ENCODE measurements around the gene SLC37A1. TPM values are rescaled to one million over a fixed set of nuclear protein-coding genes. Genes with fewer than 3 reads are reported as not detected.

Gene SLC37A1
- total and polyA plus RNA-seq, 2 of the 13 experiments (the other 11 are each of a cell fraction or from before 2014, with no cell fraction given): 0.22 to 0.40 TPM

DNA sequence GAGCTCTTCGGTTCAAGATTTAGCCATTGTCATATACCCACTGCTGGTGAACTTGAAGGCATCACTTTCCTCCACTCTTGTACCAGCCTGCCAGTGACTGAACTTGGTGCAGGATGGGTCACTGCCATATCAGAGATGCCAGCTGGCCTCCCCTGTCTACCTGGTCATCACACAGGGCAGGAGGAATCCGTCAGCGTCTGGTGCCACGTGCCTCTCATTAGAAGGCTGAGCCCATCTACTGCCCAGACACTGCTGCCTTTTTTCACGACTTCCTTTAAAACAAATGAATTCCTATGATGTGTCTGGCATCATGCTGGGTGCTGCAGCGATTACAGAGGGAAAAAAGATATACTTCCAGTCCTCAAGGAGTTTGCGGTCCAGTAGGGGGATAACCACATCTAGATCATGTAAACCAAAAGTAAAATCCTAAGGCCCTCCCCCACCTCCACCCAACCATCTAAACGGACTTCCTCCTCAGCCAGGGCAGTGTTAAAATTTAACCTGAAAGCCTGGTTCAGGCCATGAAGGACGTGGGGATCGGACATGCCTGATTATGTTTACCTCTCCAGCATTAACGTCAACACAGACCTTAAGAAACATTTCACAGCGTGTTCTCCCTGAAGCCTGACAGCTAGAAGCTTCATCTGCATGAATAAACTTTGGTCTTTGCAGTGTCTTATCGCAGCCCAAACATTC is 110.6 kb downstream of the SLC37A1 start (continued):
- TF ChIP-seq, protein P1, sequence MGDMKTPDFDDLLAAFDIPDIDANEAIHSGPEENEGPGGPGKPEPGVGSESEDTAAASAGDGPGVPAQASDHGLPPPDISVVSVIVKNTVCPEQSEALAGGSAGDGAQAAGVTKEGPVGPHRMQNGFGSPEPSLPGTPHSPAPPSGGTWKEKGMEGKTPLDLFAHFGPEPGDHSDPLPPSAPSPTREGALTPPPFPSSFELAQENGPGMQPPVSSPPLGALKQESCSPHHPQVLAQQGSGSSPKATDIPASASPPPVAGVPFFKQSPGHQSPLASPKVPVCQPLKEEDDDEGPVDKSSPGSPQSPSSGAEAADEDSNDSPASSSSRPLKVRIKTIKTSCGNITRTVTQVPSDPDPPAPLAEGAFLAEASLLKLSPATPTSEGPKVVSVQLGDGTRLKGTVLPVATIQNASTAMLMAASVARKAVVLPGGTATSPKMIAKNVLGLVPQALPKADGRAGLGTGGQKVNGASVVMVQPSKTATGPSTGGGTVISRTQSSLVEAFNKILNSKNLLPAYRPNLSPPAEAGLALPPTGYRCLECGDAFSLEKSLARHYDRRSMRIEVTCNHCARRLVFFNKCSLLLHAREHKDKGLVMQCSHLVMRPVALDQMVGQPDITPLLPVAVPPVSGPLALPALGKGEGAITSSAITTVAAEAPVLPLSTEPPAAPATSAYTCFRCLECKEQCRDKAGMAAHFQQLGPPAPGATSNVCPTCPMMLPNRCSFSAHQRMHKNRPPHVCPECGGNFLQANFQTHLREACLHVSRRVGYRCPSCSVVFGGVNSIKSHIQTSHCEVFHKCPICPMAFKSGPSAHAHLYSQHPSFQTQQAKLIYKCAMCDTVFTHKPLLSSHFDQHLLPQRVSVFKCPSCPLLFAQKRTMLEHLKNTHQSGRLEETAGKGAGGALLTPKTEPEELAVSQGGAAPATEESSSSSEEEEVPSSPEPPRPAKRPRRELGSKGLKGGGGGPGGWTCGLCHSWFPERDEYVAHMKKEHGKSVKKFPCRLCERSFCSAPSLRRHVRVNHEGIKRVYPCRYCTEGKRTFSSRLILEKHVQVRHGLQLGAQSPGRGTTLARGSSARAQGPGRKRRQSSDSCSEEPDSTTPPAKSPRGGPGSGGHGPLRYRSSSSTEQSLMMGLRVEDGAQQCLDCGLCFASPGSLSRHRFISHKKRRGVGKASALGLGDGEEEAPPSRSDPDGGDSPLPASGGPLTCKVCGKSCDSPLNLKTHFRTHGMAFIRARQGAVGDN (CRISPR knock-in tag; IDR thresholded peaks at IDR 0.05): peak; percentile 84
- TF ChIP-seq ZNF333 (CRISPR knock-in tag; IDR thresholded peaks at IDR 0.05; ENCODE audit: borderline replicate concordance) (no peak), KDM6A (CRISPR knock-in tag; IDR thresholded peaks at IDR 0.05; ENCODE audit: low read depth) (0 out of 2 replicates have a peak, but pooled peaks have one; percentile 21), EP300 (IDR thresholded peaks at IDR 0.05; ENCODE audit: low read depth in 2 of 2, low read length in 2 of 2) (peak in 1 of 2 experiments; percentile 27; a peak in 1 of 4 replicates), EP300 (CRISPR knock-in tag; IDR thresholded peaks at IDR 0.05; ENCODE audit: borderline replicate concordance) (no peak), ZNF605 (CRISPR knock-in tag; IDR thresholded peaks at IDR 0.05) (no peak), ELF3 (CRISPR knock-in tag; IDR thresholded peaks at IDR 0.05) (peak; percentile 84), NONO (IDR thresholded peaks at IDR 0.05) (no peak), NONO (CRISPR knock-in tag; conservative IDR thresholded peaks at IDR 0.05) (peak; percentile 55; the same call in 1 of the 2 replicates), GATAD2A (CRISPR knock-in tag; IDR thresholded peaks at IDR 0.05) (peak; percentile 58; the same call in 1 of the 2 replicates), FOXO1 (CRISPR knock-in tag; IDR thresholded peaks at IDR 0.05) (peak; percentile 59; the same call in 1 of the 2 replicates), RXRB (CRISPR knock-in tag; IDR thresholded peaks at IDR 0.05; ENCODE audit: borderline replicate concordance) (peak; percentile 42), ZNF124 (CRISPR knock-in tag; IDR thresholded peaks at IDR 0.05) (no peak)
- TF ChIP-seq, protein P2, sequence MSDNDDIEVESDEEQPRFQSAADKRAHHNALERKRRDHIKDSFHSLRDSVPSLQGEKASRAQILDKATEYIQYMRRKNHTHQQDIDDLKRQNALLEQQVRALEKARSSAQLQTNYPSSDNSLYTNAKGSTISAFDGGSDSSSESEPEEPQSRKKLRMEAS (IDR thresholded peaks at IDR 0.05): peak; percentile 70
- TF ChIP-seq, protein P3, sequence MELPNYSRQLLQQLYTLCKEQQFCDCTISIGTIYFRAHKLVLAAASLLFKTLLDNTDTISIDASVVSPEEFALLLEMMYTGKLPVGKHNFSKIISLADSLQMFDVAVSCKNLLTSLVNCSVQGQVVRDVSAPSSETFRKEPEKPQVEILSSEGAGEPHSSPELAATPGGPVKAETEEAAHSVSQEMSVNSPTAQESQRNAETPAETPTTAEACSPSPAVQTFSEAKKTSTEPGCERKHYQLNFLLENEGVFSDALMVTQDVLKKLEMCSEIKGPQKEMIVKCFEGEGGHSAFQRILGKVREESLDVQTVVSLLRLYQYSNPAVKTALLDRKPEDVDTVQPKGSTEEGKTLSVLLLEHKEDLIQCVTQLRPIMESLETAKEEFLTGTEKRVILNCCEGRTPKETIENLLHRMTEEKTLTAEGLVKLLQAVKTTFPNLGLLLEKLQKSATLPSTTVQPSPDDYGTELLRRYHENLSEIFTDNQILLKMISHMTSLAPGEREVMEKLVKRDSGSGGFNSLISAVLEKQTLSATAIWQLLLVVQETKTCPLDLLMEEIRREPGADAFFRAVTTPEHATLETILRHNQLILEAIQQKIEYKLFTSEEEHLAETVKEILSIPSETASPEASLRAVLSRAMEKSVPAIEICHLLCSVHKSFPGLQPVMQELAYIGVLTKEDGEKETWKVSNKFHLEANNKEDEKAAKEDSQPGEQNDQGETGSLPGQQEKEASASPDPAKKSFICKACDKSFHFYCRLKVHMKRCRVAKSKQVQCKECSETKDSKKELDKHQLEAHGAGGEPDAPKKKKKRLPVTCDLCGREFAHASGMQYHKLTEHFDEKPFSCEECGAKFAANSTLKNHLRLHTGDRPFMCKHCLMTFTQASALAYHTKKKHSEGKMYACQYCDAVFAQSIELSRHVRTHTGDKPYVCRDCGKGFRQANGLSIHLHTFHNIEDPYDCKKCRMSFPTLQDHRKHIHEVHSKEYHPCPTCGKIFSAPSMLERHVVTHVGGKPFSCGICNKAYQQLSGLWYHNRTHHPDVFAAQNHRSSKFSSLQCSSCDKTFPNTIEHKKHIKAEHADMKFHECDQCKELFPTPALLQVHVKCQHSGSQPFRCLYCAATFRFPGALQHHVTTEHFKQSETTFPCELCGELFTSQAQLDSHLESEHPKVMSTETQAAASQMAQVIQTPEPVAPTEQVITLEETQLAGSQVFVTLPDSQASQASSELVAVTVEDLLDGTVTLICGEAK (IDR thresholded peaks at IDR 0.05): no peak
- TF ChIP-seq, protein P3 (CRISPR knock-in tag; IDR thresholded peaks at IDR 0.05): peak; percentile 67; the same call in 1 of the 2 replicates
- TF ChIP-seq, protein P4, sequence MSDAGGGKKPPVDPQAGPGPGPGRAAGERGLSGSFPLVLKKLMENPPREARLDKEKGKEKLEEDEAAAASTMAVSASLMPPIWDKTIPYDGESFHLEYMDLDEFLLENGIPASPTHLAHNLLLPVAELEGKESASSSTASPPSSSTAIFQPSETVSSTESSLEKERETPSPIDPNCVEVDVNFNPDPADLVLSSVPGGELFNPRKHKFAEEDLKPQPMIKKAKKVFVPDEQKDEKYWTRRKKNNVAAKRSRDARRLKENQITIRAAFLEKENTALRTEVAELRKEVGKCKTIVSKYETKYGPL (CRISPR knock-in tag; IDR thresholded peaks at IDR 0.05): no peak

Measured in HepG2 (cell line).